NCI-H82 treated with DMSO at 0.1 percent for 48 hours (cell line): ENCODE data around the gene PECR.
"Not testable (repeated sequence)": the region's sequence is repeated elsewhere in the genome, so short reads cannot be mapped to it uniquely, and the experiment has no call there.

Source experiments
- DNase-seq: peaks from one replicate; lab custom pipeline; 2025; ENCODE audit not compliant: unreplicated experiment; lab: John Stamatoyannopoulos, UW

PECR gene

DNA sequence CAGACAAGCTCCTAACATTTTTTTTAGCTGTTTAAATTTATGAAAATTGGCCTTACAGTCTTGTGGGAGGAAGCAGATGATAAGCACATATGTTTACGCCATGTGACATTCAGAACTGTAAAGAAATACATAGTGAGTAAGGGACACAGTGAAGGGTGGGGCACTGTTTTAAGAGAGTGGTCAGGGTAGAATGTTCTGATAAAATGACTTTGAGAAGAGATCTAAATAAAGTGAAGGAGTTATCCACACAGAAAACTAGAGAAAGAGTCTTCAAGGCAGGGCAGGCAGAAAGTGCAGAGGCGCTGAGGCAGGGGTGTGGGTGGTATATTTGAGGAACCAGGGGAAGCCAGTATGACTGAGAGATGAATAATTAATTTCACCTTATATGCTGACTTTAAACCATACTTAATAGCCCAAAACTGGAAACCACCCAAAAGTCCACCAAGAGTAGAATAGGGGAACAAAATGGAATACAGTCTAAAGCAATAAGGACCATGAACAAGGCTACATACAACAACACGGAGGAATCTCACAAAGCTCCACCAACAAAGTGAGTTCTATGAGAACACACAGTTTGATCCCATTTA lies 76.8 kb downstream of the PECR start:
- DNase-seq: no peak

GRCh38 chr2:216003876-216004696 lies 77.5 kb downstream of the PECR start:
- no peak for DNase-seq

DNA sequence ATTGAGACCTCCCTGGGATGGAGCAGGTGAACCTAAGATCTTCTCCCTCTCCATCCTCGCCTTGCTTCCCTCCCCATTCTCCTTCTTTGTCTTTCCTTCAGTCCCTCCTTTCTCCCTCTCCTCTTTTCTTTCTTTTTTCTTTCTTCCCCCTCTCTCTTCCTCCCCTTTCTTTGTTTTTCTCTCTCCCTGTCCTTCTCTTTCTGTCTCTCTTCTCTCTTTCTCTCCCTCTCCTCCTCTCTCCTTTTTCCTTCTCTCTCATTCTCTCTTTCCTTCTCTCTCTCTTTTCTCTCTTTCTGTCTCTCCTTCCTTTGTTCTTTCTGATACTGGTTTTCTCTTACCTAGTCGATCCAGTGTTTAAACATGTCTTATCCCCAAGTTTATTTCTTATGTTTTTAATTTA lies 78.9 kb downstream of the PECR start:
- DNase-seq: no peak

- DNase-seq: no peak
Observed at GRCh38 chr2:216002101-216002678, 79.4 kb downstream of the PECR start.

DNA sequence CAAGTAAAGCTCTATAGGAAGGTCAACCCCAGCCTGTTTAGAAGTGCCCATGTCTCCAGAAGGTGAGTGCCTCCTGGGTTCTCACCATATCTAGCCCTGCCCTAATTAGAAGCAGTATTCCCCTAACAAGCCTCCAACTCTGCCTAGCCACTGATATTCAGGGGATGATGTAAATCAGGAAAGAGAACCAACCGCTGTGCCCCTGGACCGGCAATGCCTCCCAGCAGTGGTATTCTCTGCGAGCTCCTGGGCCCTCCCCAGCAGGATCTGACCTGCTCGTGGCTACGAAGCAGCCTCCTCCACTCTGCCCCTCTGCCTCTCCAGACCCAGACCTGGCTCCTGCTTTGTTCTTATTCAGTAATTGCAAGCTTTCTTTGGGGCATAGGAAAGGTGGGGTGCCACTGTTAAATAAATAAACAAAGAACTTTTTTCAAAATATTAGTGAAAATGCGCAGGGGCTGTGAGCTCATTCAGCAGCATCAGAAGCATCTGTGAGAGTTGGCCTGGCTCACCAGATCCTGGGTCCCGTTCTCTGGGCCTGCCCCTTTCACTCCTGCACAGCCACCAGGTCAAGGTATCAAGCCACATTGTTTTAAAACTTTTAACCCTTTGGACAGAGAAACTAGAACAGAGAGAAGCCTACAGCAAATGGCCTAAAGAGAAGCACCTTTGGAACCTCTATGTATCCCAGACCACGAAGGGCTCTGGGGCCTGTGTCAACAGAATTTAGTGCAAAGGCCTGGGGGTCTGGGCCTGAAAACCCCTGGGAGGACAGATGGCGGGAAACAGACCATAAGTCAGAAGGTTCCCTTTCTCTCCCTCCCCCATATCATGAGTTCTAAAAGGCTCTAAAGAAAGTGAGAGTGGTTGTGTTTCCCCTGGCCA lies 80.2 kb downstream of the PECR start:
- no peak for DNase-seq

GRCh38 chr2:215998636-215999035 lies 83.0 kb downstream of the PECR start:
- no peak for DNase-seq

DNA sequence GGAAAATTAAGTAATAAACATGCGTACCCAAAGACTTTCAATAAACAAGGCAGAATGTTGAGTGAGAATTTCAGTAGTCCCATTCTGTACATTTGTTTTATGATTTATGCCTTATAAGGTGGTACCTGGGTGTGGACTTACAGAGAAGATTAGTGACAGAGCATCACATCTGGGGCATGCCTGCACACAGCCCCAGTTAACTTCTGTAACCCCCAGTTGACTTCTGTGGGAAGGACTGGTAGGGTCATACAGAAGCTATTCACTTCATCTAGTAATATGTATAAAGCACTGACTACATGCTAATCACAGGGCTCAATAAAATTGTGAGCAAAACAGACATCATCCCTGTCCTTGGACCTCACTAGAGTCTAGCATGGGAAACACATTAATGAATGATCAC lies 84.4 kb downstream of the PECR start:
- DNase-seq: no peak

DNA sequence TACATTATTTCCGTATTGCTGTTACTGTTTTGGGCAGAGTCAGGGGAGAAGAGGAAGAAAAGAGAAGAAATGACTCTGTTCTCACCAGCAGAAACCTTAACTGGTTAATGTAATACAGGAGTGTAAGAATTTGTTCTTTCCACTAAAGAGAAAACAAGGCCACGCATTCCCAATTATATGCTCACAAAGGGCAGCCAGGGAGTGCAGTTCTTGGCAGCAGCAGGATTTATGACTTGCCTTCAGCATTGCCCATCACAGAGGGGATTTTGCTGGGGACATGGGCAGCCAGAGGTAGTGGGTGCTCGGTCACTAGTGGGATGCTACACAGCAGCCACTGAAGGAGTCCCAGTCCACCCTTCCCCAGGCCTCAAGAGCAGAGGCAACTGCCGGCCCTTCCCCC lies 86.7 kb downstream of the PECR start:
- DNase-seq: no peak

- DNase-seq: not testable (repeated sequence)
Observed at GRCh38 chr2:215988556-215989207, 92.9 kb downstream of the PECR start.
